ENCODE results near the gene CIPC.

Gene CIPC

GRCh38 chr14:77099425-77100167, 1.5 kb downstream of the CIPC start:
- no peak for DNase-seq (ENCODE audit: low read depth in 1 of 2, low spot score in 1 of 2)

GRCh38 chr14:77100961-77101360, 2.9 kb downstream of the CIPC start:
- DNase-seq (ENCODE audit: low read depth in 1 of 2, low spot score in 1 of 2) = no peak

GRCh38 chr14:77102154-77102553, 4.1 kb downstream of the CIPC start:
- no peak for DNase-seq (ENCODE audit: low read depth in 1 of 2, low spot score in 1 of 2)

GRCh38 chr14:77103475-77103874, 5.4 kb downstream of the CIPC start:
- DNase-seq (ENCODE audit: low read depth in 1 of 2, low spot score in 1 of 2) = no peak

GRCh38 chr14:77103951-77104350, 5.9 kb downstream of the CIPC start:
- no peak for DNase-seq (ENCODE audit: low read depth in 1 of 2, low spot score in 1 of 2)

GRCh38 chr14:77104393-77104792, 6.3 kb downstream of the CIPC start:
- no peak for DNase-seq (ENCODE audit: low read depth in 1 of 2, low spot score in 1 of 2)

- DNase-seq (ENCODE audit: low read depth in 1 of 2, low spot score in 1 of 2) = no peak
Observed at GRCh38 chr14:77105145-77105939, 7.3 kb downstream of the CIPC start.

GRCh38 chr14:77106666-77107065, 8.6 kb downstream of the CIPC start:
- DNase-seq (ENCODE audit: low read depth in 1 of 2, low spot score in 1 of 2) = no peak

- DNase-seq (ENCODE audit: low read depth in 1 of 2, low spot score in 1 of 2) = no peak
Observed at GRCh38 chr14:77107228-77107627, 9.2 kb downstream of the CIPC start.

- no peak for DNase-seq (ENCODE audit: low read depth in 1 of 2, low spot score in 1 of 2)
Observed at GRCh38 chr14:77108753-77109152, 10.7 kb downstream of the CIPC start.

GRCh38 chr14:77109656-77110055, 11.6 kb downstream of the CIPC start:
- no peak for DNase-seq (ENCODE audit: low read depth in 1 of 2, low spot score in 1 of 2)

GRCh38 chr14:77110286-77110685, 12.2 kb downstream of the CIPC start:
- no peak for DNase-seq (ENCODE audit: low read depth in 1 of 2, low spot score in 1 of 2)

- DNase-seq (ENCODE audit: low read depth in 1 of 2, low spot score in 1 of 2) = no peak
Observed at GRCh38 chr14:77111021-77111420, 13.0 kb downstream of the CIPC start.

- no peak for DNase-seq (ENCODE audit: low read depth in 1 of 2, low spot score in 1 of 2)
Observed at GRCh38 chr14:77113644-77114043, 15.6 kb downstream of the CIPC start.

- no peak for DNase-seq (ENCODE audit: low read depth in 1 of 2, low spot score in 1 of 2)
Observed at GRCh38 chr14:77114609-77115008, 16.6 kb downstream of the CIPC start.

- no peak for DNase-seq (ENCODE audit: low read depth in 1 of 2, low spot score in 1 of 2)
Observed at GRCh38 chr14:77116172-77116817, 18.2 kb downstream of the CIPC start.

- DNase-seq (ENCODE audit: low read depth in 1 of 2, low spot score in 1 of 2) = no peak
Observed at GRCh38 chr14:77119851-77120250, 21.8 kb downstream of the CIPC start.

- DNase-seq (ENCODE audit: low read depth in 1 of 2, low spot score in 1 of 2) = no peak
Observed at GRCh38 chr14:77120771-77121743, 23.0 kb downstream of the CIPC start.

- no peak for DNase-seq (ENCODE audit: low read depth in 1 of 2, low spot score in 1 of 2)
Observed at GRCh38 chr14:77122526-77123125, 24.6 kb downstream of the CIPC start.
